ENCODE data around the gene TLCD5.

The TLCD5 gene

DNA sequence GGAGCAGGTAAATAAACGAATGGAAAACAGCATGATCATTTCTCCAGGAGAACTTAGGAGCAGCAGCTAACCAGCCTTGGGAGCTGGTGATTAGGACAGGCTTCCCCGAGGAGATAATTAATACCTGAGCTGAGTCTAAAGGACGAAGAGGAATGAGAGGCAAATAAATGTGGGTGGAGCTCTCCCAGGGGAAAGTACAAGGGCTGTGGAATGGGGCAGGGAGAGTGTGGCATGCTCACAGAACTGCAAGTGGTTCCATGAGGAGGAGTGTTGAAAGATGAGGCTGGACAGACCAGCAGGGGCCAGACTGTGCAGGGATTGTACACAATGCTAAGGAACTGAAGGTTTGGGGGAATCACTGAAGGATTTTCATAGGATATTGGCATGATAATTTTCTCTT, 14.2 kb upstream of the TLCD5 start:
- no peak for DNase-seq

DNA sequence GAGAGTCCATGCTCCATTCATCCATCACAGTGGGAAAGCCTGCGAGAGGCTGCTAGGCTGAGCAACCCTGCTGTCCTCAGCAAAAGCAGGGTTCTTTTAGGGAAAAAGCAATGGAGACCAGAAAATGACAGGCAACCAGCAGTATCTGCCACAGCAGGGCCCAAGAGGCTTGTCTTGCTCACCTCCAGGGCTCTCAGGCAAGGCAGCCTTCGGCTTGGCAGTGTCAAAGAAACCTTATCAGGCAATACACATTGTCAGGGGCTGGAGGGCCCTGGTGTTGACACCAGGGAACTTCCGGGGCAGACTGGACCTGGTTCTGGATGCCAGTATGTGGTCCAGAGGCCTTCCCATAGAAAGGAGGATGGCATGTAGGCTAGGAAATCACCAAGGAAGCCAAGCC, 10.2 kb upstream of the TLCD5 start:
- no peak for DNase-seq

DNA sequence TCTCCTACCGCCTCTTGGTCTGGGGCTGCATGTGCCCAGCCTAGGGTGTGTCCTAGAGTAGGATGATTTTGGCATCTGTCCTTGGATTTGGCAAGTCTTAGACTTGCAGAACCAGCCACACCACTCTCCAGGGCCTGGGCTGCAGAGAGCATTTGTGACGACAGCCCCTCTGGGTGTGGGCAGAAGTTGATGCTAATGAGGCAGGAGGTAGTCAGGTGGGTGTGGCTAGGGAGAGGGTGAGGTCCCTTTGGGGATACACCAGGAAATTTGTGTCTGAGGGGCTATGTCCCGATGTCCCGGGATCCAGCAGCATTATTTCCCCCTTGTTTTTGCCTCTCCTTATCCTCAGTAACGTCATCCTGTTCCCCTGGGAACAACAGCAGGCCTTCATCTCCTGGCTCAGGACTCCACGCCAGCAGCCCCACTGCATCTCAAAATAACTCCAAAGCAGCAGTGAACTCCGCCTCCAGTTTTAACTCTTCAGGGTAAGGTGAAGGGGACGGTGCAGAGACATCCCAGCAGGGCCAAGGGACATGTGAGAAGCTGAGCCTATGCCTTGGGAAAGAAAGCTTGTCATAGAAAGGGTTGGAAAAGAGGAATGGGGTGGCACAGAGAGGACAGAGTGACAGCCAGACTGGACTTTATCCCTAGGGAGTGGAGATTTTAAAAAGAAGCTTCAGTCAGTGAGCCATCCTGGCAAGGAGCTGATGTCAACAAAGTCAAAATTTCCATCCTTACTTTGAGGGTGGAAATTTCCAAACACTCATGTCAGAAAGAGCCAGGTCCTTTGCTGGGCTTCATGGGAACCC, 8.0 kb upstream of the TLCD5 start:
- no peak for DNase-seq

DNA sequence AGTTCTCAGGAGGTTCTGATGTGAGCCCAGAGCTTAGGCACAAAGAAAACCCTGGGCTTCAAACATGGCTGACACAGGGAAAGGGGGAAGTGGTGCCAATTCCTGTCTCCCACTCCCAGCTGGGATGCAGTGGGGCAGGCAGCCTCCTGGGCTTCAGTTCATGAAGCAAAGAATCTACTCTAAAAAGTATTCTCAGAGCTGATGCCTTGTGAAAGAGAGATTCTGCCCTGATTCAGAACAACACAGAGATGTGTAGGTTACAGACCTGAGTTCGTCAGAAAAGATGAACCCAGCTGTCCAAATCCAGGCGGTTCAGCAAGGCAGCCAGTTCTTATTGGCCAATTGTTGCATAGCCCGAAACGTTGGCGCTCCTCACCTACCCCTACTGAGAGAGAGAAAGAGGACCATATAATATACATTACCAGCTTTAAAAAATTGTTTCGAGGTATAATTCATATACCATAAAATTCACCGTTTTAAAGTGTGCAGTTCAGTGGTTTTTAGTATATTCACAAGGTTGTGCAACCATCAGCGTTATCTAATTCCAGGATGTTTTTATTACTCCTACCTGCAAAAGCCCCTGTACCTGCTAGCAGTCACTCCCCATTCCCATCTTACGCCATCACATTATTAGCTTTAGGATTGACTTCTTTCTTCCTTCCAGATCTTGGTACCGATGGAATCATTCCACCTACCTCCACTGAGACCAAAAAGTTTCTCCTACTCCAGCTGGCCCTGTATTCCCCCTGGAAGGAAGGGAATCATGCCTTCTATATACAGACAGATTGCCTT, 7.2 kb upstream of the TLCD5 start:
- DNase-seq: no peak

DNA sequence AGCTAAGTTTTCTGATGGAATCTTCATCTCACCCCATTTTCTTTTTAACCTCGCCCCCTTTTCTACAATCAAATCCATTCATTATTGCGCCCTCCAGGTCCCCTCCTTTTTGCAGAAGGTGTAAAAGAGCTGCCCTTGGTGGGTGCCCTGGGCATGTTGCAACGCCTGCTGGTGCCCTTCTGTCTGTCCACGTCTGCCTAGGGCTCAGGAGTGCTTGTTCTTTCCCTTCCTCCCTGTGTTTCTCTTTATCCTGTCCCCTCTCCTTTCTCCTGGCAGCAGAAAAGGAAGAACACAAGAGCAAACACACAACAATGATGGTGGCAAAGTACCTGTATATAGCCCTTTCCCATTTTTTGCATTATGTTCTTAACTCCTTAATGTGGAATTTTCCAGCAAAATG, 6.2 kb upstream of the TLCD5 start:
- no peak for DNase-seq

DNA sequence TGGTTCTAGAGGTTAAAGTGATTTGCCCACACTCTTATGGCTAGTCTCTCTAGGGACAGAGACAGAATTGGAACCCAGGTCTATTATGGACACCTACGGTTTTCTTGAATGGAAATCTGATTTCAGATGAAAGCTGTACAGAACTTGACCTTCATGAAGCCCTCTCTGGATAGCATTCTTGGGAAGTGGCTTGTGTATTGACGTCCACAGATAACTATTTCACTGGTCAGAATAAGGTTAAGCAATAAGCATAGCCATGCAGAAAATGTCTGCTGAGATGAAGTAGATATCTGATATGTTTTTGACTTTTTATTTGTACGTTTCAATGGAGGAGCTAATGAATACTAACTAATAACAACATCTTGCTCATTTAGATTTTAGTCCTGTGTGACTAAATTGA, 1.1 kb downstream of the TLCD5 start:
- no peak for DNase-seq

DNA sequence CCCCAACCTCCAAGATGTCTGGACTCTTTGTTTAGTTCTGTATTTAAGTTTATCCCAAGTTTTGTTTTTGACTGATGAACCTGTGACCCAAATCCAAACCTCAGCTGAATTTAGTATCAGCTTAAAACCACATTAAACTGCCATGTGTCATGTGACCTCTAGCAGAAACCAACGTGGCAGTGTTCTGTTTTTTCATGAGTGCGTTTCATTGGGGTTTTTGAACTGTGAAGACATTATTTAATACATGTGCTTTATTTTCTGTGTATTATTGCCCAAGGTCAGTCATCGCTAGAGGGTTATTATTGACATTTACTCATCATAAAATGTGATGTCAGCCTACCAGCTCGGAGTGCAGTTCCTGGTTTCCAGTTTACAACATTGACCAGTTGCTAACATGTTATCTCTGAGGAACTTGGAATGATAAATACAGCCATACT, 1.8 kb downstream of the TLCD5 start:
- no peak for DNase-seq

DNA sequence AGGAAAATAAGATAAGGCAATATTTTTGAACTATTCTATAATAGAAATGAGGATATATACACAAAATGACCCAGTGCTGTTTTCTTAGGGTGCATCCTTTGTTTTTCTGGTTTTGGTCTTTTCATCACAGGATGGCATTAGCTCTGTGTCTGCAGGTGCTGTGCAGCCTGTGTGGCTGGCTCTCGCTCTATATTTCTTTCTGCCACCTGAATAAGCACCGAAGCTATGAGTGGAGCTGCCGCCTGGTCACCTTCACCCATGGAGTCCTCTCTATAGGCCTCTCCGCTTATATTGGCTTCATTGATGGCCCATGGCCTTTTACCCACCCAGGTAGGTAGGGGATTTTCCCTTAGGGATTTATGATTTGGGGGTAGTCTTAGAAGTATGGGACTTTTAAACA, 2.2 kb downstream of the TLCD5 start:
- no peak for DNase-seq

DNA sequence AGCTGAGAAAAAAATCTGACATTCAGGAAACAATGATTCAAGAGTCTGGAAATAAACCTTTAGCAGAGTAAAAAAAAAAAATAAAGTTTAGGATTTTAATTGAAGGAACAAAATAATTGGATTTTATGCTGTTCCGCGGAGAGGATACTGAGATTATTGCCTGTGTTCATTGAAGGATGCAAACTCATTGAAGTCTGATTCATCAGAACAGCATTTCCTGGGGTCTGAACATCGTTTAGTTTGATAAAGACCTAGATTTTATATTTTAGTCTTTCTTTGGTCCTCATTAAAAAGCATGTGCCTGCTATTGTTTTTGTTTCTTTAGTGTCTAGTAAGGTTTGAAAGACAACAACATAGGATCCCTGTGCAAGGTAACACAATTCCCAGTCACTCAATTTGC, 4.5 kb downstream of the TLCD5 start:
- no peak for DNase-seq

DNA sequence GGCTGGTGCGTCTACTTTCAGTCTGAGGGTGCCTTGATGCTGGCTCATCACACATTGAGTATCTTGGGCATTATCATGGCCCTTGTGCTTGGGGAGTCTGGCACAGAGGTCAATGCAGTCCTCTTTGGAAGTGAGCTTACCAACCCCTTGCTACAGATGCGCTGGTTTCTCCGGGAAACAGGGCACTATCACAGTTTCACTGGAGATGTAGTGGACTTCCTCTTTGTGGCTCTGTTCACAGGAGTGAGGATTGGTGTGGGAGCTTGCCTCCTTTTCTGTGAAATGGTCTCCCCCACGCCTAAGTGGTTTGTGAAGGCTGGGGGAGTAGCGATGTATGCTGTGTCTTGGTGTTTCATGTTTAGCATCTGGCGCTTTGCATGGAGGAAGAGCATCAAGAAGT, 4.9 kb downstream of the TLCD5 start:
- no peak for DNase-seq

DNA sequence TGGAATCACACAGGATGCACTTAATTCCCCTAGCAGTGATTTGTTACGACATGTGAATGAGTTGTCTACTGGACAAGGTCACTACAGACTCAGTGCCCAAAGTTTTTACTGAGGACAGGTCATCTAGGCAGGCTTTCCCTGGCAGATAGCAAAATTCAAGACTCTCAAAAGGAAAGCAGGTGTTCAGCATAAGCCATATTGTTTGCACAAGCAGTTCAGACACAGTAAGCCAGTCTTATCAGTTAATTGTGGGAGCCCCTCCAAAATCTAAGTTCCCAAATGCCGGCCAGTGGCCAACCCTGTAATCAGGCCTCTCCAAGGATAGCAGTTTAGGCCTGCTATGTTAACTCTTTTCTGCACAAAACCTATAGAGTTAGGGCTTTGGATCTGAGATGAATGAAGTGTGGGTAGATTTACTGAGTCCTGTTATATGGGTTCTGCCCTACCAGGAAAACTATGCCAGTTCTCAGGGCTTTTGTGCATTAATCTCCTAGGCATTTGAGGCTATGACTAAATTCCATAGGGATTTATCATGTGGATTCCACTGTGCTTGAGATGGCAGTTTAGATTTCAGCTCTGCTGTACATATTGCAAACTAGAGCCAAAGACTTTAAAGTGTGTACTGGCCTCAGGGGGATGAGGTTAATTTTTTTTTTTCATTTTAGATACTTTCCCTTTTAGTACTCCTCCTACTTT, 6.3 kb downstream of the TLCD5 start:
- no peak for DNase-seq

DNA sequence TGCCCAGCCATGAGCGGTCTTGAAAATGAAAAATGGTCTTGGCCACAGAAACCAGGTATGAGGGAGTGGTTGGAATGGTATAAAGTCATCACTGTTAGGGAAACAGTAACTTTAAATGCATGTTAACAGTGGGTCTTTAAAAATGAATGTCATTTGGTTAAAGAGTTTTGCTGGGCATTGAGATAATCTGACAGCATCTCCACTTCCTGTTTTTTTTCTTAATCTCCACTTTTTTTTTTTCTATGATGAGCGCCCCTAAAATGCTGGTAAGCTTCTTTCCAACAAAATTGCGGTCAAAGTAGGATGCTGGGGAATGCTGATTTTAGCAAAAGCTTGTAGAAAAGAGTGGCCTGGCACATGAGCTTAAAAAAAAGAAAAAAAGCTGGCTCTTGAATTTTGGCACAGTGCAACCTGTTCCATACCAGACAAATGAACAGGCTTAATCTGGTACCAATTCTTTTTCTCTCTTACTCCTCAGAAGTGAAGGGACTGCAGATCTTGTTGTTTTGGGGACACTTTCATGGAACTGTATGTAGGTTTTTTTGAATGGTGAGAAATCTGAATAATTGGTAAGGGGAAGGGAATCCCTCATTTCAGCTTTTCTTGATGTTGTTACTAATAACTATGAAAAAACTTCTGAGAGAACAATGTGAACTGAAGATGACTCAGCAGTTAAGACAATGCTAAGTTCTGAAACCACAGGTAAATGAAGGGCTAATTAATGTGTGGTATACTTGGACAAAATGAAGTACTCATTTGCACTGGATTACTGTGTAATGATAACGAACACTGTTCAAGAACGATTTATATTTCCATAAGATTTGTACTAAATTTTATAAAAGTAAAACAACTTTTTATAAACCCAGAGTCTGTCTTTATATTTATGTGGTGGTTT, 8.0 kb downstream of the TLCD5 start:
- DNase-seq: no peak

DNA sequence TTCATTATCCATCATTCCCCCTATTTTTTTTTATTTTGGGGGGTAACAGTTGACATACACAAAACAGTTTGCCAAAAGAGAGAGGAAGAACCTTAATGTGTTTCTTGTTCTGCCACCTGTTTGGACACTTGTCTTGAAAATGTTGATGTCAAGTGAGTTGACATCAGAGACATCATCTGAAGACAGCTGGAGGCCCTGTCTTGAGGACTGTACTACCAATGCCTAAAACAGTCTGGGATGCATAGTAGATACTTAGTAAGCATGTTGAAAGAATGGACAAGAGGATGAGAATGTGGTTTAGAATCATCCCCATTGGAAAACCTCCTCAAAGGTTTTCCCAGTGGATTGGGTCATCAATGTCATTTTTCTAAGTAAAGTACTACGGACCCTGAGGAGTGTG, 8.7 kb downstream of the TLCD5 start:
- no peak for DNase-seq

DNA sequence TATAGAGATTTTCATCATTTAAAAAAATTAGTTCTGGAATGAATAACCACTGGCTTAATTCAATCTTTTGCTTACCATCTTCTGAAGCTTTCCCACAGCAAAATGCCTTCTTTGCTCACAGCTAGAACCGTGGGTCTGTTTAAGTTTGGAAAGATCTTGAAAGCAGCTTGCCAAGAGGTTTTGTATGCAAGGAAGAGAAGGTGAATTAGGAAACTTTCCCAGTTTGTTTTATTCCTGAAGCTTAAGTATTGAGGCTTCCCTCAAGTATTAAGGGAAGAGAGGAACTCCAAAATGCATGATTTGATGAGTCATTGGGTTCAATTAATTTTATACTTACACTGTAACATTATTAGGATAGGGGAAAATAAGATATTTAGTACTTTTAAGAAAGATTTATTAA, 9.2 kb downstream of the TLCD5 start:
- no peak for DNase-seq

DNA sequence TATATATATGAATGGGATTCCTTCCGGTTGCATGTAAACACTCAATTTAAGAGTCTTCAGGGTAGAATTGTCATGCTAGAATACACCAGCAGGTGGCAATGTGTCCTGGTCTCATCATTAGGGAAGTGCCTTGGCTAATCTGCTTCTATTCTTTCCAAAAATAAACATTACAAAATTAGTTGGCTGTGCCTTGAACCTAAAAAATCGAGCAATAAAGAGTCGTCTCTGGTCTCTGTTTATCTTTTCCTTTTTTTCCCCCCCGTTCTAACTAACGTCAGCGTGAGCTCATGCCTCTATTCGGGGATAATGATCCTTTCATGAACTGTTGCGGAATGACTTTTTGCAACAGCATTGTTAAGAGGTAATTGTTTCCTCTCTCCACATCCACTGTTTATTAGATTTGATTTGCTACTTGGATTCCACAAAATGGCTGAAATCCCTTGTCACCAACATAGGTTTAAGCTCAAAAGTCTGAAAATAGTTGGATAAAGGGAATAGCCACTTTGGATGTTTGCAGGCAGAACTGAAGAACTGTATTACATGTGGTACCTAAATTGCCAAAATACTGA, 9.9 kb downstream of the TLCD5 start:
- peak; percentile 33 for DNase-seq

DNA sequence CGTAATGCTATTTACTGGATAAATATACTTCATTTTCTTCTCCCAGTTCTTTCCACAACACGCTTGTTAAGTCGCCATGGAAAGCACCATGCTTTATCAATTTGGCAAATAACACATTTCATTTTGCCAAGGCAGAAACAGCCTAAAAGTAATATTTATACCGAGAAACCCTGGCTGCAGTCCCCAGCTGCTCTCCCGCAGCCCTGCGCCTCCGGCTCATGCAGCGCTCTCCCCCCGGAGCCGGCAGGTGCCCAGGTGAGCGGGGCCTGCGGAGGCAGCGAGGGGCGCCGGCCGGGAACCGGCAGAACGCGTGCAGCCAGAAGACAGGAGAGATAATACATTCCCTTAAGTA, 10.4 kb downstream of the TLCD5 start:
- no peak for DNase-seq

DNA sequence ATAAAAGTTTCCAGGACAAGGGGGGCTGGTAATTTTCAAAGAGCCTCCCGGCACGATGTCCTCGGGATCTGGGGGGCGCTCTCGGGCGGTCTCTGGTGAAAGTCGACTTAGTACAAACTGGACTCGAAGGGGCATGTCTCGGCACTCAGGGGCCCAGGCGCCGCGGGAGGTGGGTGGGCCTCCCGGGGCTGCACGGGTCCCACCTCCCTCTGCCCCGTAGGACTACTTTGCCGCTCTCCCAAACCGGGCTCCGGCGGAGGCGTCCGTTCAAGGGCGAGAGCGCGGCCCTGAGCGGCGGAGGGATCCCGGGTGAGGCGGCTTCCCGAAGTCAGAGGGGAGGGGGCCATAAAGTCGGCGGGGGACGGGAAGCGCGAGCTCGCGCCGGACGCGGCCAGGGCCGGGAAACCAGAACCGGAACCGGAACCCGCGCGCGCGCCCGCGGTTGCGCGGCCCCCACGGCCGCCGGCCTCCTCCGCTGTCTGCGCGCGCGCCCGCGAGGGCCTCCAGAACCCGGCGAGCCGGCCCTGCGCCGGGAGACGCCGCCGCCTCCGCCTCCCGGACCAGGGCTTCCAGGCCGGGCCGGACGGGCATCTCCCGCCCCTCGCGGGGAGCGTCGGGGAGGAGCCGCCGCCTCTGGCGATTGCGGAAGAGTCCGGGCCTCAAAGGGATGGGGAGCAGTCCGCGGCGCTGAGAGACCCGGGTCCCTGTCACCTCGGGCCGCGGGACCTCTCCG, 11.0 kb downstream of the TLCD5 start, which contains the start of gene ARHGEF12:
ARHGEF12 (plus strand) TSS at position 506 of the 733 bp plus-strand sequence. CDS start 831 bp downstream, outside the sequence.
- DNase-seq: no peak

DNA sequence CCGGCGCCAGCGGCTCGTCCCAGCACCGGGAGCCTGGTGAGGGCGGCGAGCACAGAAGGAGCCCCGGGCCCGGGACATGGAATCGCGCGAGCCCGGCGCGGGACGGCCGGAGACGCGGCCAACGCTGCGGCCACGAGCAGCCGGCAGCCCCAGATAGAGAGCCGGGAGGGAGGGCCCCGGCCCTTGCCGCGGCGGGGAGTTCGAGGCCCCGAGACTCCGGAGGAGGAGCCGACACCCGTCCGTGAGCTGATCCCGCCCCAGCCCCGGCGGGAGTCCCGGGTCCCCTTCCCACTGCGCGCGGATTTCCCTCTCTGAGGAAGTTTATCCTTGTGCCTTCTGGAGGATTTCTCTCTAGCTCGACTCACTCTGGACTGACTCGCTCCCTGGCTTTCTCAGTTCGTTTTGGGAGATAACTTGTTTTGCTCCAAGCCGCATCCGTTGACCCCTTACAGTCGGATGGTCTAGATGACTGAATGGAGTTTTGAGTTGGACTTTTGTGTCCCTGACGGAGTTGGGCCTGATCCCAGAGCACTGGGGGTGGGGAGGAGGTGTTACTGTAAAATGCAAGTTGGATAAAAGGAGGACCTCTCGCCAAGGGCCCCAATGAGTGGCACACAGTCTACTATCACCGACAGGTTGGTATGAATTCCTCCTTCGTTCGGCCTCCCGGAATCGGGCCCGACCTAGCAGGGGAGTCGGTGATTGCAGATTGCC, 11.7 kb downstream of the TLCD5 start:
- no peak for DNase-seq

DNA sequence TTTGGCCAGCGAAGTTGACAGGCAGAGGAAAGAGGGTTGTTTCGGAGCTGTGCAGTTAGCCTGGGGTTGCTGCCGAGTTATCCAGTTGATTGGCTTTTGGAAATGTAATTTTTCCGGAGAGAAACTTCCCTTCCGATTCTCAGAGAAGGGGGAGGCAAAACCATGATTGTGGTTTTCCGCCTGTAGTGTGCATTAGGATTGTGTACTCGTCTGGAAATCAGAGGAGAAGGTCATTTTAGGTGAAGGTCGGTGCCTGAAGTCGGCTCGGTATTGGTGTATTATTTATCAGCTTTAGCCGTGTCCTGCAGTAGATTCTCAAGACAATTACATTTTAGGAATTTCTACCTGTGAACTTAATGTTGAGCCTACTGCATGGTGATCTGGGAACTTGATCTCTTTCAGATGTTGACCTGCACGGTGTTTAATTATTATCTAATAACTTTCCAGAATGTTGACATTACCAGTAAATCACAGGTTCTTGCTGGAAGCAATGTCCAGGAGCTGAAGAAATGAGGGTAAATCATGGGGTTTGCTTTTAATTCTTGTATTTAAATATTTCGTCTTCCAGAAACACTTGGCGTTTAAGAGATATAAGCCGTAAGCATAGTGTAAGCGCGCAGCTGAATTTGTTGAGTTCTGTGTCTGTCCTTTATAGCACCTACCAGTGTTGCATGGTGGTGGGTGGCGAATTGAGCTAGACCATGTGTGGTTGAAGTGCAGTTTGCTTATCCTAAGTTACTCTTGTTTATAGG, 12.4 kb downstream of the TLCD5 start:
- no peak for DNase-seq
